Measurements from ENCODE around the gene GNAI2.
"Not testable (repeated sequence)": the region's sequence is repeated elsewhere in the genome, so short reads cannot be mapped to it uniquely, and the experiment has no call there.

GNAI2 gene

DNA sequence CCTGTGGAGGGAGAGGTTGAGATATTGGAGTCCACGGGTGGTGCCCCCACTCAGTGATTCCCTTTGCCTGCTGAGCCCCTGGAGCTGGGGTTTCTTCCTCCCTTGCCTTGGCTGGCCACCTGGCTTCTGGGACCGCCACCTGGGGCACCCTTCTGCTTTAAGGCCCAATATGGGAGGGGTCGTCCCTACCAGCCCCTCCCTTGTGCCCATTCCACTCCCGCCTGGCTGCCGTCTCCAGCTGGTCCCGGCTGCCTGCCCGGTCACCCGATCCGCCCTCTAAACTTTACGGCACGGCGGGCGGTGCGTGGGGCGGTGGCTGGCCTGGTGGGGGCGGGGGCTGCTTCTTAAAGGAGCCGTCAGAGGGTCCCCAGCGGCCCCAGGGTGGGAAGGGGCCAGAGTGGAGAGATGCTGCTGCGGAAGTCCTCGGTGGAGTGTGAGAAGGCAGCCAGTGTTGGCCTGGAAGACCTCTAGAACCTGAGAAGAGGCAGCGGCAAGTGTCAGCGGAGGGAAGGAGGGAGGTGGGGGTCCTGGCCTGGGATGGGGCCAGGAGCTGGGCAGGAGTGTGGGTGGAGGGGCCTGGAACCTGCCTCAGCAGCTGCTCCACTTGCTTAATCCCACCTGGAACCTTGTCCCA lies 31.4 kb downstream of the GNAI2 start:
- DNase-seq = no peak

DNA sequence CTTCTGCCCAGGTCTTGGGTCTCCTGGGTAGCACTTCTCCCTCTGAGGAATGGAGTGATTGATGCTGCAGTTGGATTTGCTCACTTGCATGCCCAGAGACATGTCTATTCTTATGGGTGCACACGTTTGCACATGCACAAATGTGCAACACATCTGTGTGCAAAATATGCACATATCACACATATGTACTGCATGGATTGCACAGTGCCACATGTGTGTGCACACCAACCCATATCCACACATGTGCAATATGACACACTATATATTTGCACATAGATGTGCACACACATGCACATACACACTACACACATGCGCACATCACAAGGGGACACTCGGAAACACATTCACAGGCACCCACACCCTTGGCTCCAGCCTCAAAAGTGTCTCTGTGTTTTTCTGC lies 32.3 kb downstream of the GNAI2 start:
- no peak for DNase-seq

DNA sequence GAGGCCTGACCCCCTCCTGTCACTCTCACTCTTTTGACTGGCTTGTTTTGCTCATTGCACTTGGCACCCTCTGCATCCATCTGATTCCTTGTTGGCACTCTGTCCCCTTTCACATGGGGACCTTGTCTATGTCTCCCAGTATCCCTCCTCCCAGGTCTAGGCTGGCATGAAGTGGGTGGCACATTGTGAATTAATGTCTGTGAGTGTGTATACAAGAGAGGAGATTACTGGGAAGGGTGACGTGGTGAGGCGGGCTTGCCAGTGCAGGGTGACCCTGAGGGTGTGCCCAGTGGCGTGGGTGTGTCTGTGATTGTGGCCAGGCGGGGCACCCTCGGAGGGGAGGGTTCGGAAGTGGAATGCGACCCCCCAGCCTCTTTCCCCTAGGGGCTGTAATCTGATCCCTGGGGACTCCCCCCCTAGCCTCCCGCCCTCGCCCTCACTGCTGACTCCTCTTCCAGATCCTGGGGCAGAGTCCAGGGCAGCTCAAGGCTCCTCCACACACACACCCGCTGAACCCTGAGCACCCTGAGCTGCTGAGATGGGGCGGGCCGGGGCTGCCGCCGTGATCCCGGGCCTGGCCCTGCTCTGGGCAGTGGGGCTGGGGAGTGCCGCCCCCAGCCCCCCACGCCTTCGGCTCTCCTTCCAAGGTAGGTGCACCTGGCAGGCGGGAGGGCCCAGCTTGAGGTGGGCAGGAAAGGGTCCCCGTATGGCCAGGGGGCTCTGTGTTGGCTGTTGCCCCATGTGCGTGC lies 32.9 kb downstream of the GNAI2 start, which contains the start of gene SEMA3B:
TSS of gene SEMA3B (plus strand) at position 445 of the 749 bp plus-strand sequence. CDS start at position 539, 94 bp downstream.
- no peak for DNase-seq

DNA sequence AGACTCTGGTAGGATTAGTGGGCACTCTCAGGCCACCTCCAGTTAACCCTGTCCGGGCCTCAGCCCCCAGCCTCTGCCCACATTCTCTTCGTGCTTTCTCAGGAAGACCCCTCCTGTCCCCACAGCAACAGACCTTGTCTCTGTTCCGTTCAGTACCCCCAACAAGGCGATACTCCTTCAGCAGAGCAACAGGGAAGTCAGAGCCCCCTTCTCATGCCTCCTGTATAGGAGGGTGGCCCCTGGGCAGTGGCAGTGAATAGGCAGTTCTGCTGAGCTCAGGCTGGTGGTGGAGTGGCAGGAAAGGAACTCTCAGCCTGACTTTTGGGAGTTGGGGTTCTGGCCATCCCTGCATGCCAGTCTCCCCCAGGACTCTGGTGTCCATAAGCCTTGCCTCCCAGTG lies 33.5 kb downstream of the GNAI2 start:
- DNase-seq = no peak

DNA sequence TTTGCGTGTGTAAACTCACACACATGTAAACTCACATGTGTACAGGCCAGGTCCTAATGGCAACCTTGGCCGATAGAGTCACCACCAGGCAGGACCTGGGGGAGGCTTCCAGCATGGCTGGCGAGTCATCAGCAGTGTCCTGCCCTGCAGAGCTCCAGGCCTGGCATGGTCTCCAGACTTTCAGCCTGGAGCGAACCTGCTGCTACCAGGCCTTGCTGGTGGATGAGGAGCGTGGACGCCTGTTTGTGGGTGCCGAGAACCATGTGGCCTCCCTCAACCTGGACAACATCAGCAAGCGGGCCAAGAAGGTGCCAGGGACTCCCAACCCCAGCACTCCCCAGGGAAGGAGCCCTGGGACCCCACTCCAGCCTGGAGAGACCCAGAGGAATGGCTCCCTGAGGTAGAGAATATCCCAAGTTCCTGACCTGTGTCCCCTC lies 34.0 kb downstream of the GNAI2 start:
- DNase-seq = no peak

DNA sequence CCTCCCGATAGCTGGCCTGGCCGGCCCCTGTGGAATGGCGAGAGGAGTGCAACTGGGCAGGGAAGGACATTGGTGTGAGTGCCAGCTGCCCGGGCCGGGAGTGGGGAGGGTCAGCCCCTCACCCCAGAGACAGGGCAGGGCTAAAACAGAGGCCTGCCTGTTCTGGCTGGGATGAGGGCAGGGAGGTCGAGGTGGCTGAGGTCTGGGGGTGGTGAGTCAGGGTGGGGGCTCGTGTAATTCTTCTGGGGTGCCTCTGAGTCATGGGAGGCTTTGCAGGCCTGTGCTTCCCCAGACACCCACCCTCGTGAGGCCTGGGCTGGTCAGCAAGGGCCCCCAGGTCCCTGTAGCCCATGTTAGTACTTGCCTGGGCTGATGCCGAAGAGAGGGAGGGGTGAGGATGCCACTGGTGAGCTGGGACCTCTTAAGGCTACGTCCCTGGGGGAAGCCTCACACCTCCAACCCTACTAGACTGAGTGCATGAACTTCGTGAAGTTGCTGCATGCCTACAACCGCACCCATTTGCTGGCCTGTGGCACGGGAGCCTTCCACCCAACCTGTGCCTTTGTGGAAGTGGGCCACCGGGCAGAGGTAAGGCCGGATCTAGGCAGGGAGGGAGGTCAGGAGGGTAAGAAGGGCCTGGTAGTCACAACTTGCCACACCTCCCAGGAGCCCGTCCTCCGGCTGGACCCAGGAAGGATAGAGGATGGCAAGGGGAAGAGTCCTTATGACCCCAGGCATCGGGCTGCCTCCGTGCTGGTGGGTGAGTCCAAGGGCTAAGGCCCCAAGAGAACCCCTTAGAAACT lies 34.6 kb downstream of the GNAI2 start:
- no peak for DNase-seq

DNA sequence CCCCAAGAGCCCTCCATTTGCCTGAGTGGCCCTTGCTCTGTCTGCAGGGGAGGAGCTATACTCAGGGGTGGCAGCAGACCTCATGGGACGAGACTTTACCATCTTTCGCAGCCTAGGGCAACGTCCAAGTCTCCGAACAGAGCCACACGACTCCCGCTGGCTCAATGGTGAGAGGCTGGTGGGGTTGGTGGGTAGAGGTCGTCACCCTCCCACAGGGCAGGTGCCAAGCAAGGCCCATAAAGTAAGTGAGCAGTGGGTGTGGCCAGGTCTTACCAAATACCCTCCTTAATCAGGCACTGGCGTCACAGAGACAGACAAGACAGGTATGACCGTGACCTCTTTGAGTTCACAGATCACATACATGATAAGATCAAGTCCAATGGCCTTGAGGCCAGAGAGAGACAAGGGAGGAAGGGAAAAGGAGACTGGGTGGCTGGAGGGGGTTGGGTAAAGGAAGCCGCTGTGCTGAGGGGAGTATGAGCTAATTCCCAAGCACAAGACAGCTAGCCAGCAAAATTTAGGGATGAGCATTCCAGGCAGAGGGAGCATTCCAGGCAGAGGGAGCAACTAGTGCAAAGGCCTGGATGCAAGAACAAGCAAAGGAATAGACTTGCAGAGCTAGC lies 35.4 kb downstream of the GNAI2 start:
- no peak for DNase-seq

DNA sequence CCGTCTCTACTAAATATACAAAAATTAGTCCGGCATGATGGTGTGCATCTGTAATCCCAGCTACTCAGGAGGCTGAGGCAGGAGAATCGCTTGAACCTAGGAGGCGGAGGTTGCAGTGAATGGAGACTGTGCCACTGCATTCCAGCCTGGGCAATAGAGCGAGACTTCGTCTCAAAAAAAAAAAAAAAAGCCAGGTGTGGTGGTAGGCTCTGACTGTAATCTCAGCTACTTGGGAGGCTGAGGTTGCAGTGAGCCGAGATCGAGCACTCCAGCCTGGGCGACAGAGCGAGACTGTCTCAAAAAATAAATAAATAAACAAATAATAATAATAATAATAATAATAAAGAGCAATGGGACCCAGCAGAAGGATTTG lies 36.5 kb downstream of the GNAI2 start:
- DNase-seq = not testable (repeated sequence)

DNA sequence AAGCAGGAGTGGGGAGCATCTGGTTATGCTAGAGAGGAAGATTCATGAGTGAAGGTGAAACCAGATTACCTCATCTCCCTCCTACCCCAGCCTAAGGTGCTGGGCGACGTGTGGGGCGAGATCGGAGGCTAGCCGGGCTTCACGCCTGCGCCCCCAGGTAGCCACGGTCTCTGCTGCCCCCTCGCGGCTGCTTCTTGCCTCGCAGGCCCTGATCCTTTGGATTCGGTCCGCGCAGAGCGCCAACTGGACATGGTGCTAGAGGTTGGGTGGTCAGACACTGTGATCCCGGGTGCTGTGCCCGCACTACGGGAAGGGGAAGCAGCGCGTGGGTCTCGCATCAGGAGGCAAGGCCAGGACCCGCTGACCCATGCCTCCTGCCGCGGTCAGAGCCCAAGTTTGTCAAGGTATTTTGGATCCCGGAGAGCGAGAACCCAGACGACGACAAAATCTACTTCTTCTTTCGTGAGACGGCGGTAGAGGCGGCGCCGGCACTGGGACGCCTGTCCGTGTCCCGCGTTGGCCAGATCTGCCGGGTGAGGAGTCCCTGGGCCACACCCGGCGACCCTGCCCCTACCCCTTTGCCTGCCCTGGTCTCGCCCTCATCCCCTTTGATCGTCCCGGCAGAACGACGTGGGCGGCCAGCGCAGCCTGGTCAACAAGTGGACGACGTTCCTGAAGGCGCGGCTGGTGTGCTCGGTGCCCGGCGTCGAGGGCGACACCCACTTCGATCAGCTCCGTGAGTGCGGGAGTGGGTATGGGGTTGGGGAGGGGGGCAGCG lies 37.1 kb downstream of the GNAI2 start:
- peak; percentile 75 to 85 for DNase-seq

DNA sequence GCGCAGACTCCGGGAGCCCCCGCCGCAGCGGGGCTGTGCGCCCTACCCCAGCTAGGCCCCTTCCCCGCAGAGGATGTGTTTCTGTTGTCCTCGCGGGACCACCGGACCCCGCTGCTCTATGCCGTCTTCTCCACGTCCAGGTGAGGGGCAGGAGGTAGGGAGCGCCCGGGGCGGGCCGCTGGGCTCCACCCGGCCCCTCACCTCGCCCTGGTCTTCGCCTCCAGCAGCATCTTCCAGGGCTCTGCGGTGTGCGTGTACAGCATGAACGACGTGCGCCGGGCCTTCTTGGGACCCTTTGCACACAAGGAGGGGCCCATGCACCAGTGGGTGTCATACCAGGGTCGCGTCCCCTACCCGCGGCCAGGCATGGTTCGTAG lies 37.7 kb downstream of the GNAI2 start:
- DNase-seq = no peak

DNA sequence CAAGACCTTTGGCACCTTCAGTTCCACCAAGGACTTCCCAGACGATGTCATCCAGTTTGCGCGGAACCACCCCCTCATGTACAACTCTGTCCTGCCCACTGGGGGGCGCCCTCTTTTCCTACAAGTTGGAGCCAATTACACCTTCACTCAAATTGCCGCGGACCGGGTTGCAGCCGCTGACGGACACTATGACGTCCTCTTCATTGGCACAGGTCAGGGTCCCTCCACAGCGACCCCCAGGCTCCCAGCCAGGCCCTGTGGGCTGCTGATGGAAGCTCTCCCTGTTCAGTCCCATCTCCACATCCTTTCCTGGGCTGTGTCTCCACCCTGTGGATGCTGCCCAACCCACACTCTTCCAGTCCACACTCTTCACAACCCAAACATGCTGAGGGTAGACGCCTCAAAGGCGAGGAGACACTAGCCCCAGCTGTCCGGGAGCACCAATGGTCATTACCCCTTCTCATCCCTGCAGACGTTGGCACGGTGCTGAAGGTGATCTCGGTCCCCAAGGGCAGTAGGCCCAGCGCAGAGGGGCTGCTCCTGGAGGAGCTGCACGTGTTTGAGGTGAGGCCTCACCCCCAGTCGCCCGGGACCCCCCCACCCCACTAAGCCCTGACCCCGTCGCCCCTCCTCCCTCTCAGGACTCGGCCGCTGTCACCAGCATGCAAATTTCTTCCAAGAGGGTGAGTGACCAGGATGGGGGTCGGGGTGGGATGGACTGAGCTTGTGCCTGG lies 38.5 kb downstream of the GNAI2 start:
- peak; percentile 58 to 62 for DNase-seq

DNA sequence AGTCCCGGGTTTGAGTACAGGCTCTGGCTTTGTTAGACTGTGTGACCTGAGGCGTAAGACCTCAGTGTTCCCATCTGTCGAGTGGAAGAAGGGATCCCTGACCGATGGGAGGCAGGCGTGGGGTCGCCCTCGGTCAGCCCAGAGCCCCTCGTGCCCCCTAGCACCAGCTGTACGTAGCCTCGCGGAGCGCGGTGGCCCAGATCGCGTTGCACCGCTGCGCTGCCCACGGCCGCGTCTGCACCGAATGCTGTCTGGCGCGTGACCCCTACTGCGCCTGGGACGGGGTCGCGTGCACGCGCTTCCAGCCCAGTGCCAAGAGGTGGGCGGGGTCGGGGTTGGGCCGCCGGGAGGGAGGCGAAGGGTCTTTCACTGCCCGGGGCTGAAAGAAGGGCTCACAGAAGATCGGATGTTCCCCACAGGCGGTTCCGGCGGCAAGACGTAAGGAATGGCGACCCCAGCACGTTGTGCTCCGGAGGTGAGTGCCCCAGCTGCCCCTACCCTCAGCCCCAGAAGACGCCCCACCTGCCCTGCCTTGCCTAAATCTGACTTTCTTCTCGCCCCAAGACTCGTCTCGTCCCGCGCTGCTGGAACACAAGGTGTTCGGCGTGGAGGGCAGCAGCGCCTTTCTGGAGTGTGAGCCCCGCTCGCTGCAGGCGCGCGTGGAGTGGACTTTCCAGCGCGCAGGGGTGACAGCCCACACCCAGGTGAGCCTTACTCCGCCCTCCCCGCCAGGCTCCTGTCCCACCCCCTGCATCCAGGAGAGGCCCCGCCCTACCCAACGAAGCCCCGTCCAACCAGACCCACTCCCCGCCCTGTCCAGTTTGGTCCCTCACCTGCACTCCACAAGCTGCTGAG lies 39.4 kb downstream of the GNAI2 start:
- no peak for DNase-seq

DNA sequence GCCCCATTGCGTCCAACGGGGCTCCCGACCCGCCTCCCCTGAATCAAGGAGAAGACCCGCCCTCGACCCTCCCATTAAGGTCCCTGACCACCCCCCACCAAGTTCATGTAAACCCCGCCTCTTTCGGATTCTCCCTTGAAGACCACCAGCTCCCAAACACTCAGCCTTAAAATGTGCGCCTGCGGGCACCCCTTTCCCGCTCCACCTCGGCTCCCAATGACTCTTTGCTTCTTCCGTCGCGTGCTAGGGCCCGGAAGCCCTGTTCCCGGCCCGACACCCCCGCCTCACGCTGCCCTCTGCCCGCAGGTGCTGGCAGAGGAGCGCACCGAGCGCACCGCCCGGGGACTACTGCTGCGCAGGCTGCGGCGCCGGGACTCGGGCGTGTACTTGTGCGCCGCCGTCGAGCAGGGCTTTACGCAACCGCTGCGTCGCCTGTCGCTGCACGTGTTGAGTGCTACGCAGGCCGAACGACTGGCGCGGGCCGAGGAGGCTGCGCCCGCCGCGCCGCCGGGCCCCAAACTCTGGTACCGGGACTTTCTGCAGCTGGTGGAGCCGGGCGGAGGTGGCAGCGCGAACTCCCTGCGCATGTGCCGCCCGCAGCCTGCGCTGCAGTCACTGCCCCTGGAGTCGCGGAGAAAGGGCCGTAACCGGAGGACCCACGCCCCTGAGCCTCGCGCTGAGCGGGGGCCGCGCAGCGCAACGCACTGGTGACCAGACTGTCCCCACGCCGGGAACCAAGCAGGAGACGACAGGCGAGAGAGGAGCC lies 40.2 kb downstream of the GNAI2 start:
- DNase-seq = no peak

DNA sequence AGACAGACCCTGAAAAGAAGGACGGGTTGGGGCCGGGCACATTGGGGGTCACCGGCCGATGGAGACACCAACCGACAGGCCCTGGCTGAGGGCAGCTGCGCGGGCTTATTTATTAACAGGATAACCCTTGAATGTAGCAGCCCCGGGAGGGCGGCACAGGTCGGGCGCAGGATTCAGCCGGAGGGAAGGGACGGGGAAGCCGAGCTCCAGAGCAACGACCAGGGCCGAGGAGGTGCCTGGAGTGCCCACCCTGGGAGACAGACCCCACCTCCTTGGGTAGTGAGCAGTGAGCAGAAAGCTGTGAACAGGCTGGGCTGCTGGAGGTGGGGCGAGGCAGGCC lies 40.7 kb downstream of the GNAI2 start:
- DNase-seq = no peak

DNA sequence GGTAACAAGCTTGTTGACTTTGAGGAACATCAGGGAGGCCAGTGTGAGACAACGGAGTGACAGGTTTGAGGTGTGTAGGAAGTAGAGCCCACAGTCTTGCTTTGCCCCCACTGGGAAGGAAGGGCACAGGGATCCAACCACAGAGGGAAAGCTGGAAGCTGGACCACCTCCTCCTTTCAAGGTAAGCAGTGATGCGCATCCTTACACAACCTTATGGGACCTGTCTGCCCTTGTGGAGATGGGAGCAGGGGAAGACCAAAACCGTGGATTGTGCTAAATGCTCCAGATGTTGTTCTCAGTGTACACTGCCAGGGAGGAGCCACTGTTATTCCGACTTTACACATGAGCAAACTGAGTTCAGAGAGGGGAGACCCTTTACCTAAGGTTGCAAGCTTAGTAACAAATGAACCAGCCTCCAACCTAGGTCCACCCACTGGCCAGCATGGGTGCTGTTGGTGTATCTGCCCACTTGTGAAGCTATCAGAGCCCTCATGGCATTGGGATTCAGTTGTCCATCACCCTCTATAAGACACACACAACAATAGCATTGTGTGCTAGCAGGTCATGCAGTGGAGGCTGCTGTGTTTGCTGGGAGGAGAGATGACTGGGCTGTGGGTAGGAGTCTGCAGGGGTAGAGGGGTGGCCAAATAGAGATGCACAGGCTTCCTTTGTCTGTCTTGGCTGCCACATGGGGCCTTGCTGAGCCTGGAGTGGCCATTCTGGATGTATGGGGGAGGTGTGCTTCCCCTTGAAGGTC lies 42.3 kb downstream of the GNAI2 start:
- no peak for DNase-seq

DNA sequence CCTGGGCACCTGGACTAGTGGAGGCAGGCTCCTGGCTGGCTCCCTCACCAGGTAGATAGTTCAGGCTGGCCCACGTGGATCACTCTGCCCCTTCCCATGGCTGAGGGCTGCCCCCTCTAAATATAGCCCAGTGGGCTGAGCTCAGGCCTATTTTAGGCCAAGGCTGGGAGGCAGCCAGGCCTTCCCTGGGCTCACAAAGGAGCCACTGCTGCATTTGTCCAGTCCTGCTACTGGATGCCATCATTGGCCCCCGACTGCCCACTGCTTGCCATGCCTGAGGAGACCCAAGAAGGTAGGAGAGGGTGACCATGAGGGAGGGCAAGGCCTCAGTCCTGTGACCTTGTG lies 42.8 kb downstream of the GNAI2 start, which contains the start of gene LSMEM2:
TSS of gene LSMEM2 (plus strand) at position 208 of the 345 bp plus-strand sequence. CDS start at position 235, 27 bp downstream.
- DNase-seq = no peak

DNA sequence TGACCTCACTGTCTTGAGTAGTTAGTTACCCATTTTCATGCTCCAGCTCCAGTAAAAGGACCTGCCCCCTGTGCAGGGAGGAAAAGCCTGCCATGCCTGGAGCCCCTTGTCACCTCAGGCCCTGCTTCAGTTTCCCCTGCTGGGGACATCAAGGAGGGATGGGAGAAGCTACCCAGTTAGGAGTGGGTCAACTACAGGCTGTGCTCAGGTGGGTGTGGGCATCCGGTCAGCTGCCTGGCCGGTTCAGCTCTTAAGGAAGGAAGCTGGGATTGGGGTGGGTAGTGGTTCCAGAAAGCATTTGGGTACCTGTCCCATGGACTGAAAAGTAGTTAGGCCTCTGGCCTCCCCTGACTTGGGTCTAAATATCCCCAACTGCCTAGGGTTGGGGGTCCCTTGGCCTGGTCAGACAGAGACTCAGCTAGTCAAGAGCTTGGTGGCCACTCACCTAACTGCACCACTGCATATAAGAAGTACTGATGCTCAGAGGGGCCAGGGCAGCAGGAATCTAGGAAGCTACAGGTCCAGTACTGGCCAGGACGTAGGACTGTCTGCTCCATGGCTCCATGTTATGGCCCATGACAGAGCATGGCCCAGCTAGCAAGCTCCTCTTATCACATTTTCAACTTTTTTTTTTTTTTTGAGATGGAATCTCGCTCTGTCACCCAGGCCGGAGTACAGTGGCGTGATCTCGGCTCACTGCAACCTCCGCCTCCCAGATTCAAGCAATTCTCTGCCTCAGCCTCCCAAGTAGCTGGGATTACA lies 43.4 kb downstream of the GNAI2 start:
- DNase-seq = no peak

DNA sequence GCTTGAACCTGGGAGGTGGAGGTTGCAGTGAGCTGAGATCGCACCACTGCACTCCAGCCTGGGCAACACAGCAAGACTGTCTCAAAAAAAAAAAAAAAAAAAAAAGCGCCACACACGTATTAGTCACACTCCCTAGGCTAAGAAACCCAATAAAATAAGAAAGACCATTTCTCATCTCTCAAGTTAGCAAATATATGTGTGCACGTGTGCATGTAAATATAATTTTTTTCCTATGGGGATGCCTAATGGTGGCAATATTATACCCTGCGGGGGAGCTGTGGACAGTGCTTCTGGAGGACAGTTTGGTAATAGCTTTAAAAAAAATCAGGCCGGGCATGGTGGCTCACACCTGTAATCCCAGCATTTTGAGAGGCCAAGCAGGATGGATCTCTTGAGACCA lies 48.1 kb downstream of the GNAI2 start:
- DNase-seq = not testable (repeated sequence)

All from Kasumi-1 (cell line).